ENCODE results near the gene CDH26.

CDH26 gene

DNA sequence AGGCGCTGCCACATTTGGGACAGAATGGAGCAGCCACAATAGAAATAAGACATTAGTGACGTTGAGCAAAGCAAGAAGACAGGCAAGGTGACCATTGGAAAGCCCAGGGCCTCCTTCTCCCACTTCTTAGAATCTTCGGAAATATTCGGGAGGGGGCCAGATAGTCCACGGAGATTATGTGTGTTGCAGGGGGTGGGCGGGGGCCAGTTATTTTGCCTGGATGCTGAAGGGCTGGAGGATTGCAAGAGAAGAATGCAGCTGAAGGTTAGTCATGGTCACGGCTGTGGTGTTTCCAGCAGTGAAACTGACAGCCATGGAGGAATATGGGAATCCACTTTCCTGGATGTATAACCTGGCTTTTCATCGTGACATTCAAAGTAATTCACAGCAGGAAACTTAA is 88.6 kb downstream of the CDH26 start:
- DNase-seq (ENCODE audit: low spot score) = no peak

DNA sequence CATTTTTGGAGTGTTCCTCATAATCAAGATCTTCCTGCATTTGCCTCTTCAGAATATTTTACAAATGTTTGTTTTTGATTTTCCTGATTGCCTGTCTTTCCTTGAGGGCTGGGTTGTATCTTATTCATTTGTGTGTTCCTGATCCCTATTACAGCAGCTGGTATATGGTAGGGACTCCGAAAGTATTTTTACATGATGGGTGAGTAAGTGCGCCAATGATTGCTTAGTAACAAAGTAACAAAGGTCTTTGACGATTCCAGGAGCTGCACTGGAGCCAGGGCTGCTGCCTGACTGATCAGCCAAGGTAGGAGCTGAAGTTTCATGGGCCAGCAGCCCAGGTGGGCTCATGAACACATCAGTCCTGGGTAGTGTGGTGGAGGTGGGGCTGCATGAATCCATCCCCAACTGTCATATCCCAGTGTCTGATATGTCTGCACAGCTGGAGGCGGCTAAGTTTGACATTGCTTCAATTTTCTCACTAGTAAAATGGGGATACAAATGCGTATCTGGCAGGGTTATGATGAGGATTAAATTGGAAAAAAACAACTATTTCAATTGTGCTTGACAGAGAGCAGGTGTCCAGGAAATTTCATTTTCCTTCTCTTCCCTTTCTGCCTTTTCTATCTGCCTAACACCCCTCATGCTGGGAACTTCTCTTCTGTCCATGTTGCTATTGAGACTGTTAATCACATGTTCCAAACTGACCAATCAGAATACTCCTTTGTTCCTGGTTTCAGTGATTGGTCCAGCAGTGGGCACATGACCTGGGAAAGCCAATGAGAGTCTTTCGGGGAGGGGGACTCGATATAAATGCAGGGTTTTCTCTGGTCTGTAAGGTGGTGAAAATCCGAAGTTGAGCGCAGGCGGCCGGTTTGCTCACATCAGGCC is 90.7 kb downstream of the CDH26 start:
- DNase-seq (ENCODE audit: low spot score) = no peak

DNA sequence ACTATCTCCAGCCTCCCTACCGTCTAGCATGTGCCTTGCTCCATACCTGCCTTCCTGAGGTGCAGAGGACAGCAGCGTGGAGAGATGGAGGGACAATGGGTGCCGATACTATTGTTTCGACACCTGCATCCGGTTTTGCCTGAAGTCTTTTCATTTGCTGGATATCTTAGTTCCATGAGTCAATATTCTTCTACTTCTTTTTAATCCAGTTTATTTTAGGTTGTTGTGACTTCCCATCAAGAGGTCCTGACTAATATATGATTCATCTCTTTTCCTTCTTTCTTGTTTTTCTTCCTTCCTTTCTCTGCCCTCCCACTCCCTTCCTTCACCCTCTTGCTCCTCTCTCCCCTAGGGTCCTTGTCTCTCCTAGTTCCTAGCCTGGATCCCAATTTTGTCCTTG is 91.4 kb downstream of the CDH26 start:
- DNase-seq (ENCODE audit: low spot score) = no peak

DNA sequence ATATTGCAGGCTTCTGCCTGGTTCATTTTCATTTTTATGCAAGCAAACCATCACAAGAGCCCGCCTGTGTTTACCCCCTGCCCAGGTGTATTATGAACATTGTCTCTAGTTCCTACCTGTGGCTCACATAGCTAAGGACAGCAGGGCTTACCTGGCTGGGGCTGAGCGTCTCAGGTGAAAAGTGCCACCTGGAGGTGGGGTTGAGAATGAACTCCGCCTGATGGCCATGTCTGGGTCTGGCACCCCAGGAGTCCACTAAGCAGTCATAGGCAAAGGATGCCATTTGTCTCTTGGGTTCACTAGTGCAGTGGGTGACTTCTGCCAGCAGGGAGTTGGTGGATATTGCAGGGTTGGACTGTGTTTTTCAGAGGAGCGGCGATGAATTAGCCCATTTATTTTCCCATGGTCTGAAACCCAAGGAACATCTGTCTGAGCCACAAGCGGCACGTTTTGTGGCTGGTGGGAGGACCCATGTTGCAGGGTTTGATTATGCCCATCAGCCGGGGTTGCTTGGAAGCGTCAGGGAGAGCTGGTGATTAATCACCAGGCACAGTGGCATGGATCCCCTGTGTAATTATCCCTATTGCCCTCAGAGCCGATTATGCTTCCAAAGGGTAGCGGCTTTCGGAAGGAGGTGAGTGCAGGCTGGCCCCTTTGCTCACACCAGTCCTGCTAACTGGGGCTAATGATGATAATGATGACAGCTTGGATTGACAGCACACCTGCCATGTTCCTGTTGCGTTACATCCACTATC is 92.1 kb downstream of the CDH26 start:
- peak; percentile 67 for DNase-seq (ENCODE audit: low spot score)

DNA sequence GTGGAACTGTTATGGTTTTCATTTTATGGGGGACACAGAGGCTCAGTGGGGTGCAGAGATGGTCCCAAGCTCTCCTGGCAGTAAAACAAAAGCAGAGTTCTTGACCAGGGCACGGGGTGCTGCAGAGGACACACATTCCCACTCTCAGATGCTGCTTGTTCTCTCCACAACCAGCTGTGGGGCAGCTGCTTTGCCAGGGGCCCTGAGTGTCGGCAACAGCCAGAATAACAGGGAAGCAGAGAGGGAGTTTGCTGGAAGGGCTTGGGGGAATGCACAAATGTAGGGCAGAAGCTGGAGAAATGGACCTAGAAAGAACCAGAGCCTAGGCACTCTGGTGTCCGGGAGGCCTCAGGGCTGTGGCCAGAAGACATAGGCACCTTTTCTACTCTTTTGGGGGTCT is 93.7 kb downstream of the CDH26 start:
- DNase-seq (ENCODE audit: low spot score) = no peak

DNA sequence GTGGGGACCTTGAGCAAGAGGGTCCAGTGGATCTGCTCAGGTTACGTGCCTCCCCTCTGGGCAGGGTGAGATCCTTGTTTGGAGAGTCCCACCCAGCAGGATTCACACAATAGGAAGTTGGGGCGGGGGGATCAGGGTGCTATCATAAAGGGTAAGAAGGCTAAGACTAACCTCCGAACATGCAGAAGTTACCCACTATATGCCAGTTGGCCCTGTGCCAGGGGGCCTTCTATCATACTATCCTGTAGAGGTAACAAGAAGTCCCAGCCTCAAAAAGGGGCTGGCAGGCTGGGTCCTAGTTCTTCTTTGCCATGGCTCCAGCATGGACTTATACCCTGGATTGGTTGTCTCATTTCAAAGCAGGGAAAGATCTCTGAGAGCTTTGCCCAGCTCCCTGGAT is 94.1 kb downstream of the CDH26 start:
- no peak for DNase-seq (ENCODE audit: low spot score)

DNA sequence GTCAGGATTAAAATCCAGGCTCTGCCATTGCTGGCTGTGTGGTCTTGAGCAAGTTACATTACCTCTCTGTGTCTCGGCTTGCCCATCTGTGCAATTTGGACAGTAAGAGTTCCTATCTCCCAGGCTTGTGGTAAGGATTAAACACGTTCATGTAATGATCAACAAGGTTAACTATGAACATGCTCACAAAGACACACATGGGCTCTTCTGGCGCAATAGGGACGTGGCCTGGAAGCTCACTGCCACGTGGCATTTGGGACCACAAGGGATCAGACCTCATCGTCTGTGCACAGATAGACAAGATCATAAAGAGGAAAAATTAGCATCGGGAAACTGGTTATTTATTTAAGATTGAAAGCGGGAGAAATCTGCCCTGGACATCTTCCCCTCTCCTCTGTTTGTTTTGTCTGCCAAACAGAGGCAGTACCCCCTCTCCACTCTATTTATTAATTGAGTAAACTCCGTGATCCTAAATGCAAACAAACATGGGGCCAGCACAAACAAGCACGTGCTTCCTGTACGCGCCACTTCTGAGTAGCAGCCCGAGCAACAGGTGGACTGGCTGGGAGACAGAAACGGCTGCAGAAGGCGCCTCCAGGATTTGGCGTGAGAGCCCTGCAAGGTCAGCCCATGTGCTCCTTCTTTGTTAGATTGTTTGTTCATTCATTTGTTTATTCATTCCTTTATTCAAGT is 95.0 kb downstream of the CDH26 start:
- no peak for DNase-seq (ENCODE audit: low spot score)

DNA sequence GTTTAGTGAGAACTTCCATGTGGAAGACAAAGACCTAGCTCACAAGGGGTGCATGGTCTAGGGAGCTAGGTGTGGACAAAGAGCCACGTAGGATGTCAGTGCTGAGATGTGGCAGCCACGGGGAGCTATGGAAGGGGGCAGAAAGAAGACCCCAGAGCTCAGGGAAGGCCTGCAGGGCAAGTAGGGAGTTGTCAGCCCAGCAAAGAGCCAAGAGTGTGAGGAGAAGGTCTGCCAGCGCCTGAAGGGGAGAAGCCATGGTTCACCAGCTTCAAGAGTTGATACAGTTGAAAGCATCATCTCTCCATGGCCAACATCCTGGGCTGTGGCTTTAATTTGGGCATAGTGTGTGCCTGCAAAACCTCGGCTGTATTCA is 95.6 kb downstream of the CDH26 start:
- no peak for DNase-seq (ENCODE audit: low spot score)

DNA sequence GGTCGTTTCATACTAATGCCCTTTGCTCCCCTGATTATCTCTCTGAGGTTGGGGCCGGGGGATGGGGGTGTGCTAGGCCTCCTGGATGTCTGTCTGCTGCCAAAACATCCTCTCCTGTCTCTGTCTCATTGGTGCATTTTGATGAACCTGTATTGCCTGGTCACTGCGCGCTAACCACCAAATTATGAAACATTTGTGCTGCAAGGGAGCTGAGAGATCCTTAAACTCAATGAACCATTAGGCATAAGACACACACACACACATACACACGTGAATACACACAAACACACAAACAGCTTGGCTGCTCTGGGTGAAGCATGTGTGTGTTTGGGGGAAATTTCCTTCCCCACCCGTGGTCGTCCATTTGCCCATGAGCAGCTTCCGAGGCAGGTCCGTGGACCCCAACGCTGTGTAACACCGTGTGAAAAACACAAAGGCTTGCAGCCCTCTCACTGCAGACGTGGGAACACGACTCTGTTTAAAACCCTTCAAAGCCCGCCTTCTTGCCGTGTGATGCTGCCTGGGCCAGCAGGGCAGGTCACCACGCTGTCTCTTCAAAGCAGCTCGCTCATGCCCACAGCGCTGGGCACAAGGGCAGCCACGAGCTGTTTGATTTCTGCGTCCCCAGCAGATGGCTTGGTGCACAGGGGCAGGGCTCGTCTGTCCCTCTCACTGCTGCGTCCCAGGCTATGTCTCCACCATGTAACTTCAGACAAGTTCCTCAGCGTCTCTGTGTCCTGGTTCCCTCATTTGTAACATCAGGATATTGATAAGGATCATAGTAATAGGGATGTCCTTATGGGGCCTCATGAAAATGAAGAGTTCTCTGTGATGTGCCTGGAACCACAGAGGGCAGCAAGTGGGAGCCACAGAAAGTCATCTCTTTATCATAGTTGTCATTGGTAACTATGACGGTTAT is 96.8 kb downstream of the CDH26 start:
- DNase-seq (ENCODE audit: low spot score) = no peak

DNA sequence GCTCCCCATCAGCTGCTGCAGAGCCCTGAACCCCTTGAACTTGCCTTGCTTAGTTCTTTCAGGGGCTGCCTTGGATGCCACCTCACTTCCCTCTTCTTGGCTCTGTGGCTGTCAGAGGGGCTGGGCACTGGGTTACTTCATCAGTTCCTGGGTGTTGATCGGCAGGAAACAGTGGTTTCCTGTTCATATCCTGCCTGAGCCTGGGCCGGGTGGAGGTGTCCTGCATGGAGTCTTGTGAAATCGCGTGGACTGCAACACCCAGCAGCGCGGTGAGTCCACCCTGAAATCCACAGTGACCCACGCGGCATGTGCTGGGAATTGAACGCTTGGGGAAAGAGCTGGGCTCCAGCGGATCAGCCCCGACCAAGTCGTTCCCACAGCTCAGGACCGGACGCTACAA is 97.5 kb downstream of the CDH26 start:
- no peak for DNase-seq (ENCODE audit: low spot score)

DNA sequence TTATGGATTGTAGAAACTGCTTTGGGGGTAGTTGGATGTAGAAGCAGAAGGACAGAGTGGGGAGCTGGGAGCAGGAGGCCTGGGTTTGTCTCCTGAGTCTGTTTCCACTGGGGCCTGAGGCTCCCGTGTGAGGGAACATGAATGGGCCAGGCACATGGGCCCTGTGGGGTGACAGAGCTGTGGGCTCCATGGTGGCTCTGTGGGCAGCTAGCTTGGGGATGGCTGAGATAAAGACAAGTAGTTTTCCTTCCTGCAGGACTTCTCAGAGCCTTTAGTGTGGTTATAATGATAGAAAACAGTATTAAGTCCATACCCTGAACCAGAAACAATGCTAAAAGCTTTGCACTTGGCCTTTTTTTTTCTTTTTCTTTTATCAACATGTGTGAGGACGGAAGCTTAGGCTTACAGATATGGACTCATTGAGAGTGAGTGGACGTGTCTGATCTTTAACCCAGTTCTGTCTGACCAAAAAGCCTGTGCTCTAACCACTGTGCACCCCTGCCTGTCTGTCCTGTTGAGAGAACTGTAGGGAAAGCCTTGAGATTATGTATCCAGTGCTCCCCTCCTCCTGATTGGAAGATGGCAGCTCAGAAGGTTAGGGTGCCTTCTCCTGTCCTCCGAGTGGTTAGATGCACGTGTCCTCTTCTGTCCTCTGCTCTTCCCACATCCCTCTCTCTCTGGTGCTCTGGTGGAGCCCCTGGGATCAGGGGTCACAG is 98.3 kb downstream of the CDH26 start:
- no peak for DNase-seq (ENCODE audit: low spot score)

DNA sequence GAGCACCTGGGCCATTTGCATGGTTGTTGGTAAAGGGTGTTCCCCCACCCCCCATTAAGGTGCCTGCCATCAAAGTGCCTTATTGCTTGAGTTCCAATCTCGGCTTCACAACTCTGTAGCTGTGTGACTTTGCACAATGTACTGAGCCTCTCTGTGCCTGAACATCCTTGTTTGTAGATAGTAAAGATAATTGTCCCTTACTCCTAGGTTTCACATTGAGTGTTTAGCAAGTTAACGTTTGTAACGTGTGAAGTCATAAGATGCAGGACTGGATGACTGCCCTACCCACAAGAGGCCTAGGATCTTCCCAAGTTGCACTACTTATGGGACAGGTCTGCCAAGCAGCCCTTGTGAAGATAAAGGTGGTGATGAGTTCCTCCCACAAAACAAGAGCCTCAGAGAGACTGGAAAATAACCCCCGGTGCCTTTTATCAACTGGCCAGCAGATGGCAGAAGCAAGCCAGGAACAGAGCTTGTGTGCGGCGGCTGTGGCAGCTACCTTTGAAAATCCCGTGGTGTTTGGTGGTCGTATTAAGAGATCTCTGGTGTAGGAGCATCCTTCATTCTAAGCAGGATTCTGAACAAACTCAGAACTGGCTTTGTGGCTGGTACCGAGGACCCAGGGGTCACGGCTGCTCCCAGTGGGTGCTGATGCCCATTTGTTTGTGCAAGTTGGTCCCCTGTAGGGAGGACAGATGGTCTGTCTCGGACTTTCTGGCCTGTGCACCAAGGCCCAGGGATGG is 99.1 kb downstream of the CDH26 start:
- DNase-seq (ENCODE audit: low spot score) = peak; percentile 77

DNA sequence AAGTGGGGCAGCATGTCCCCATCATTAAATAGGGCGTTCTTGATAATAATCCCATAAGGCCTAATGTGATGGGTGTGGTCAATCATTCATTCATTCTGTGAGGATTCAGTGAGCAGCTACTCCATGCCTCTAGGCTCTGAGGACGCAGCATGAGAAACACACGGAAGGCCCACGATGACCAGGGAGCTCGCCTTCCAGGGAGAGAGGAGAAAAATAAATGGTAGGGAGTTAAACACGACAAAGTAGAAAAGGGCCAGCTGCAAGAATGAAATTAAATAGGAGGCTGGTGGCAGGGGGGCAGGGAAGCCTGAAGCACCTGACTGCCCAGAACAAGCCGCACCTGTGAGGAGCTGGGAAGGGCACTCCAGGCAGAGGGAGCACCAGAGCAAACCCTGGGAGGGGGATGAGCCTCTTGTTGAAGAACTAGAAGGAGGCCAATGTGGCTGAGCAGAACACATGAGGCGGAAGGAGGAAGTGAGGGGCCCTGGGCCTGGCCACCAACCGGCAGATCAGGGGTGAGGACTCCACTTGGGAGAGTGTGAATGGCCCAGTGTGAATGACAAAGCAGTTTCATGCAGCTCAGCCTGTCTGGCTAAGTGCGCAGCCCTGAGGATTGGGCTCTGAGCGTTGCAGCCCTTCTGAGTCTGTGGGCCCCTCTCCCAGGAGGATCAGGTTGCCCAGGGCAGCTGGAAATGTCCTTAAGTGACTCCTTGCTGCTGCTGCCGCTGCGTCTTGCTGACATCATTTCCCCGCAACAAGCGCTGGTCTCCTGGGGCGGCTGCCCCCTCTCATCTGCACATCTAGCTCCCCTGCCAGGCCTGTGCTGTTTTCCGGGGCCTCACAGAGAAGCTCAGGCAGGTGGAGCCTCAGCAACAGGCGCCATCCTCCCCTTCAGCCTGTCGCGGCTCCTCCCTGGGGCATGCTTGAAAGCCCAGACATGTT is 99.9 kb downstream of the CDH26 start:
- no peak for DNase-seq (ENCODE audit: low spot score)

DNA sequence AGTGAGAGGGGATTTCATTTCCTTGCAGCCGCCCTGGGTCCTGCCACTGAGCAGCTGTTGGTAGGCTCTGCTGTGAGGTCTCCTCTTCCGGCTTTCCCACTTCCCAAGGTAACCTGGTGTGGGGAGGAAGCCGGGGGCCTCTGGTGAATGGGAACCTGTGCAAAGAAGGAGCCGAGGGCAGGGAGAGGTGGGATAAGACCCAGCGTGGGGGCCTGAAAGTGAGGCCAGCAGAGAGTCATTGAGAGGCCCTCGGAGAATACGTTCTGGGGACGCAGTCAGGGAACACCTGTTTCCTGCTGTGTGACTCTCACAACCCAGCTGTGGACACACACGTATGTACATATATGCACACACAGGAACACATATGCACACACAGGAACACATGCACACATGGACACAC is 100.7 kb downstream of the CDH26 start:
- DNase-seq (ENCODE audit: low spot score) = no peak

DNA sequence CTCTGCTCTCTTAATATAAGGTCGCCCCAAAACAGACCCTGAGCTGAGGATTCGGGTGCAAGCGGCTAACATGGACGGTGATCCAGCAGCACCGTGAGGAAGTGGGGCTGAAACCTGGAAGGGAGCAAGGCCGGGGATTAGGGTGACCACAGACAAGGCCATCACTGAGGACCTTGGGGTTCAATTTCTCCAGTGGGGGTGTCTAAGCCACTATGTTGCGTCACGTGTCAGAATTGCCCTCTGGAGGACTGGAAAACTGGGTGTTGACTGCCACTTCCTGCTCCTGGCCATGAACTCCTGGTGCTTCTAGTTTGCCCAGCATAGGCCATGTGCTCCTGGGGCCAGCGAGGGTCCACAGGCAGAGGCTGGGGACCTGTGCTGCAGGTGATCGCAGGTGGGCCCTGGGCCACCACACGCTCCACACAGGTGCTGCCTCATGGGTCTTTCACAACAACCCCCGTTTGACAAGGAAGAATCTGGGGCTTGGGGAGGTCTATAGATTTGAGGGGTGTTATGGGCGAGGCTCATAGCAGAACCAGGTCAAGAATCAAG is 101.9 kb downstream of the CDH26 start:
- no peak for DNase-seq (ENCODE audit: low spot score)

DNA sequence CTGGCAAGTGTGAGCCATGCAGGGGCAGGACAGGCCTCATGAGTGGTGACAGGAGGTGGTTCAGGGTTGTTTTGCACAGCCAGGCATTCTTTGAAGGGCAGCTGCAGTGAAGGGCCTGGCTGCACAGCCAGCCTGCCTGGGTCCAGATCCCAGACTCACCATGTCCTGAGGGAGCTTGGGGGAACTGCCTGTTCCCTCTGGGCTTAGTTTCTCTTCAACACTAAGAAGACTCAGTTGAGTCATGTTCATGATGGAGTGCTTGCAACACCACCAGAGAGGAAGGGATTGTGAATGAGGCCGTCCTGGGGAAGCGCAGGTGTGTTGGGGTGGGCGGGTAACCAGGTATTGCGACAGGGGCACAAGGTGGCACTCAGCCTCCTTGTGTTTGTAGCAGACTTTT is 102.4 kb downstream of the CDH26 start:
- DNase-seq (ENCODE audit: low spot score) = no peak

DNA sequence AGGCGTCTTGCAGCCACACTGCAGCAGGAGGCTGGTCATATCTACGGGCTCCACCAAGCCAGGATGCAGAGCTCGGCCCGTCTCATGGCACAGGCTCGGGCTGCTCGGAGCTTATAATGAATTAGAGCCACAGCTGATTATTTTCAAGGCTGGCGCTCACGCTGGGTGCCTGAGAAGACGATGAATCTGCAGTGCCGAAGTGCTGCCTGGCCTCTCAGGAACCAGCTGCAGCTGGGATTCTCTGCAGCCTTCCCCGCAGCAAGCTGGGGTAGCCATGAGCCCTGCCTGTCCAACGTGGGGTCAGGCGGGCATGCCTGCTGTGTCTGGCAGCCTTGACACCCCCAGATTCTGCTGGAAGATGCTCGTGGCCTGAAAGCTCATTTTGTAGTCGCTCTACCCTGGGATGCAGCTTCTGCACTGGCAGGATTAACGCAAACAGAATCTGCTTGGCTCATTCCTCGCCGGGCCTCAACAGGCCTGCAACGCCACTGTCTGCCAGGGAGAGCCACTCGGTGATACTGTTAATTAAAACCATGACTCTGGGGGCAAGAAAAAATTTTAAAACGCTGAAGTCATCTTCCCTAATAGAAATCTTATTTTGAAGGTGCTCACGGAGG is 104.3 kb downstream of the CDH26 start:
- DNase-seq (ENCODE audit: low spot score) = no peak

DNA sequence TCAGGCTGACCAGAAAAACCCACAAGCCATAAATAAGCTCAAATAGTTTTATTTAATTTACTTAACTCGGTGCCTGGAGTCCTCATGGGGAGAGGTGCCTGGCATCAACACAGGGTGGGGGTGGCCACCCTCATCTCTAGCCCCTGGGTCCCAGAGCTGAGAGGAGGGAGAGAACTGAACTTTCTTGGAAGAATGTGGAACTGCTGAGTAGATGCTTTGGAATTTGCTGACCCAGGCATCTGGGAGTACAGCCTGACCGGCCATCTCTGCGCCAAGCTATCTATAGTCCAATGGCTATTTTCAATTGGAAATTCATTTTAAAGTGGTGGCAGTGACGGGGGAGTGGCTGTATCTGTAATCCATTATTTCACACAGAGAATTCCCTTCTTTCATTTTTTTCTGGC is 104.8 kb downstream of the CDH26 start:
- DNase-seq (ENCODE audit: low spot score) = no peak
